GM12864 (cell line): Measurements from ENCODE around the gene RPP38.

Experiments used
- DNase-seq: peaks from one replicate; pipeline ENCODE4 v3.0.0-alpha.2; 2011; ENCODE audit warnings: low read depth
- H3K4me3 ChIP-seq: 2 replicates; pipeline ENCODE4 v1.5.1; 2011; ENCODE audit warnings: mild to moderate bottlenecking, low read depth, low read length, control low read depth
- CTCF ChIP-seq: IDR thresholded peaks from 2 replicates; pipeline ENCODE4 v1.5.1; 2011; ENCODE audit warnings: low read depth, mild to moderate bottlenecking, moderate library complexity, low read length, control low read depth, inconsistent platforms; ENCODE audit errors: missing control alignments

Gene RPP38

DNA sequence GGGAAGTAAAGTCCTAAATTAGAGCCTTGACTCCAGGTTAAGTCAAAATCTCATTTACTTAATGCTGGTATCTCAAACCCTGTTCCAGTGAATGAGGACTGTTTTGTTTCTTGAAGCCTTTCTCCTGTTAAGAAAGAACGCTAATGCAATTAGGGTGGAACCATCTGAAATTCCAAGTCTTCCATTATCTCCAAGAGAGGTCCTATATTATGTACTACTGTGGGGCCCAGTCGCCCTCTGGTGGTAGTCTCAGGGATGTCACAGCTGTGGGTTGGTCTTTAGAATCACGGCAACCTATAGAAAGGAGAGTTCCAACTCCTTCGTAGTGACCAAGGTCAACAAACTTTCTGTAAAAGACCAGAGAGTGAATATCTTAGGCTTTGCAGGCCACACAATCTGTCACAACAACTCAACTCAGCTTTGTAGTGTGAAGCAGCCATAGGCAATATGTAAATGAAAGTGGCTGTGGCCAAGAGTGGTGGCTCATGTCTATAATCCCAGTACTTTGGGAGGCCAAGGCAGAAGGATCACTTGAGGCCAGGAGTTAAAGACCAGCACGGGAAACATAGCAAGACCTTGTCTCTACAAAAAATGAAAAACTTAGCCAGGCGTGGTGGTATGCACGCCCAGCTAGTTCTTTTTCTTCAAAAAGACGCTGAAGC lies 9.3 kb downstream of the RPP38 start:
- peak; percentile 93 for TF ChIP-seq CTCF
- no peak for DNase-seq
- no peak overlapping the region for H3K4me3 ChIP-seq

DNA sequence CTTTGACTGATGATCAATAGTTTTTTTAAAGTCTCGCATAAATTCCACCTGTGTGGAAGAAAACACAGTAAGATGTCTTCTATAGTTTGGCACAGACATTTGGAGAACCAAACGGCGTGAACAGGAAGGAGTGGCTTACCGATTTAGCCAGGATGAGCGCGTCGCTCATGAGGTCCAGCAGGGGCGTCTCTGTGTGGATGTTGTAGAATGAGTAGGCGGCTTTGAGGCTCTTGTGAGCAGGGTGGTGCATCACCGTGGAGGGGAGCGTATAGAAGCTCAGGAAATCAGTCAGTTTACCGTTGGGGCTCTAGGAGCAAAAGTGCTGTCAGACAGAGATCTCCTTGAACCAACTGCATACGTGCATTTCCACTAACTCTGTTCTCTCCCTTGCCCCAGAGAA lies 15.5 kb downstream of the RPP38 start:
- TF ChIP-seq CTCF, result no peak
- H3K4me3 ChIP-seq, result no peak overlapping the region
- DNase-seq, result no peak

- no peak for TF ChIP-seq CTCF
- no peak overlapping the region for H3K4me3 ChIP-seq
- DNase-seq, result no peak
These were observed 16.6 kb downstream of the RPP38 start for GRCh38 chr10:15113766-15114165.

GRCh38 chr10:15116225-15116624 lies 19.1 kb downstream of the RPP38 start:
- TF ChIP-seq CTCF, result no peak
- no peak for DNase-seq
- H3K4me3 ChIP-seq, result no peak overlapping the region

DNA sequence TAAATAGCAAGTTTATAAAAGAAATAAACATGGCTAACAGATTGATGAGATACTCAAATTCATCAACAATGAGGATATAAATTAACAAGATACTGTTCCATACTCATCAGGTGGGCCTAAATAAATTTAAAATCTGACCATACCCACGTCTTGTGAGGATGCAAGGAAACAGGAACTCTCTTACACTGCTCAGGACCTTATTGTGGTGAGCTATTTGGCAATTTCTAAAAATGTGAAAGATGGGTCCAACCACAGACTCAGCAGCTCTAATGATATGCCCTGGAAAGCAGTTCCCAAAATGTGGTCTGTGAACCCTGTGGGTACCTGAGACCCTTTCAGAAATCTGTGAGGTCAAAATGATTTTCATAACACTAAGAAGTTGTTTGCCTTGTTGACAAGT lies 21.5 kb downstream of the RPP38 start:
- DNase-seq, result no peak
- TF ChIP-seq CTCF, result no peak

DNA sequence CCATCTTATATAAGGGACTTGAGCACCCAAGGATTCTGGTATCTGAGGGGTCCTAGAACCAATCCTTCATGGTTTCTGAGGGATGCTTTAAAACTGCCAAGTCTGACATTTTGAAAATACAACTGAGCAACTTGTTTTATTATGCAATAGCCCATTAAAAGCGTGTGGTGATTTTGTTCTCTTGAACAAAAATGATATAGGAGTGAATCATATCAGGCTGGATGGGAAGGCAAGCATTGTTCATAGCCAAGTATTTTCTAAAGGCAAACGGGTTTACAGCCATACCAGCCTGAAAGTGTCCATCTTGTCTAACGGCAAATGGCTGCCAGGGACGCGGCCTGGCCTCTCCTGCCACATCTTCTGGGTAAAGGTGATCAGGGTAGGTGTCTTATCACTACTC lies 23.4 kb downstream of the RPP38 start:
- no peak for TF ChIP-seq CTCF
- no peak for DNase-seq

More for the DNA sequence above, 21.5 kb downstream of the RPP38 start:
- no peak overlapping the region for H3K4me3 ChIP-seq

GRCh38 chr10:15121707-15122106 lies 24.6 kb downstream of the RPP38 start:
- TF ChIP-seq CTCF, result no peak
- no peak overlapping the region for H3K4me3 ChIP-seq
- no peak for DNase-seq

More for the DNA sequence above, 23.4 kb downstream of the RPP38 start:
- no peak overlapping the region for H3K4me3 ChIP-seq
